SU-DHL-6 (cell line): Measurements from ENCODE around the gene ANKRD34A.

Experiments
- H2AFZ ChIP-seq: fragments of 200-600 bp; sonication (generic); 2 replicates; pipeline ENCODE4 v1.6.1; 2014; ENCODE audit warnings: low read depth, mild to moderate bottlenecking, moderate library complexity, mixed read lengths, antibody characterized with exemption, low read length; ENCODE audit not compliant: severe bottlenecking
- H3F3A ChIP-seq: fragments of 200-600 bp; shearing (Covaris generic); 2 replicates; pipeline ENCODE4 v1.6.0; 2016; ENCODE audit warnings: antibody characterized with exemption, mild to moderate bottlenecking; ENCODE audit not compliant: insufficient read depth
- H3K27ac ChIP-seq: fragments of 200-600 bp; sonication (generic); 2 replicates; pipeline ENCODE4 v1.5.1; 2016; ENCODE audit warnings: low read depth, mild to moderate bottlenecking, low read length, moderate library complexity, mixed read lengths
- H3K27me3 ChIP-seq: fragments of 200-600 bp; sonication (generic), shearing (Covaris generic); 2 replicates; pipeline ENCODE4 v1.6.0; 2014; ENCODE audit warnings: mild to moderate bottlenecking, low read length
- H3K36me3 ChIP-seq: fragments of 200-600 bp; sonication (generic); 2 replicates; pipeline ENCODE4 v1.6.1; 2014; ENCODE audit warnings: mild to moderate bottlenecking, low read length, mixed read lengths
- H3K4me2 ChIP-seq: fragments of 300-600, 200-600 bp; shearing (Covaris generic), sonication (generic); 2 replicates; pipeline ENCODE4 v1.6.0; 2014; ENCODE audit warnings: low read length, low read depth, mild to moderate bottlenecking; ENCODE audit not compliant: poor library complexity, severe bottlenecking
- H3K4me3 ChIP-seq: fragments of 200-600 bp; sonication (generic); 2 replicates; pipeline ENCODE4 v1.5.1; 2014; ENCODE audit warnings: antibody characterized with exemption, low read length, mild to moderate bottlenecking, mixed read lengths; ENCODE audit not compliant: insufficient read depth, poor library complexity, severe bottlenecking
- H3K79me2 ChIP-seq: fragments of 200-600 bp; sonication (generic); 2 replicates; pipeline ENCODE4 v1.6.1; 2014; ENCODE audit warnings: mild to moderate bottlenecking, low read length, moderate library complexity; ENCODE audit not compliant: insufficient read depth
- H3K9ac ChIP-seq: fragments of 200-600 bp; sonication (generic); 2 replicates; pipeline ENCODE4 v1.7.0; 2014; ENCODE audit warnings: mild to moderate bottlenecking, low read length
- H3K9me2 ChIP-seq: fragments of 200-600 bp; sonication (generic); replicated peaks from 2 replicates; pipeline ENCODE4 v1.6.1; 2014; ENCODE audit warnings: low read length; ENCODE audit not compliant: insufficient read depth
- H3K9me3 ChIP-seq: fragments of 200-600 bp; sonication (generic); 2 replicates; pipeline ENCODE4 v1.6.1; 2014; ENCODE audit warnings: low read length, mixed read lengths; ENCODE audit not compliant: insufficient read depth
- H4K20me1 ChIP-seq: fragments of 200-600 bp; sonication (generic); 2 replicates; pipeline ENCODE4 v1.6.1; 2014; ENCODE audit warnings: low read depth, mild to moderate bottlenecking, antibody characterized with exemption, low read length, moderate library complexity, mixed read lengths
- CTCF ChIP-seq: fragments of 200-600 bp; sonication (generic); IDR thresholded peaks from one replicate; pipeline ENCODE4 v1.5.1; 2017; ENCODE audit warnings: antibody characterized with exemption, mild to moderate bottlenecking, low read length, moderate library complexity; ENCODE audit not compliant: insufficient read depth, poor library complexity, severe bottlenecking
- EZH2phosphoT487 ChIP-seq: fragments of 200-600 bp; sonication (generic), shearing (Covaris generic); conservative IDR thresholded peaks from 2 replicates; pipeline ENCODE4 v1.6.1; 2018; ENCODE audit warnings: mild to moderate bottlenecking, antibody characterized with exemption, low read length, moderate library complexity, mixed read lengths

The ANKRD34A gene

GRCh38 chr1:145912128-145912641, 52.2 kb downstream of the ANKRD34A start:
- Histone ChIP-seq H3K79me2 (no peaks in the 10 kb centered on the region), H4K20me1 (no peaks in the 10 kb centered on the region), H3K27ac (no peak overlapping the region), H2AFZ (no peak overlapping the region), H3K9me2 (no peaks in the 10 kb centered on the region), H3K9ac (no peak overlapping the region), H3K36me3 (no peaks in the 10 kb centered on the region), H3K9me3 (no peaks in the 10 kb centered on the region), H3F3A (no peaks in the 10 kb centered on the region), H3K4me3 (no peak overlapping the region), H3K27me3 (no peaks in the 10 kb centered on the region), H3K4me2 (no peak overlapping the region)
- TF ChIP-seq EZH2phosphoT487 (no peak), CTCF (no peak)
